CD1c-positive myeloid dendritic cell (primary cell): Measurements from ENCODE around the gene ARPC4.
"Not testable (repeated sequence)": the region's sequence is repeated elsewhere in the genome, so short reads cannot be mapped to it uniquely, and the experiment has no call there.

Experiments used
- DNase-seq: peaks from one replicate; pipeline ENCODE4 v3.0.0-alpha.2; 2016; ENCODE audit errors: extremely low spot score

Gene ARPC4

GRCh38 chr3:9820946-9821345 is 28.1 kb downstream of the ARPC4 start:
- DNase-seq, result no peak

- no peak for DNase-seq
Observed at GRCh38 chr3:9825451-9826040, 32.7 kb downstream of the ARPC4 start.

GRCh38 chr3:9826815-9827573 is 34.1 kb downstream of the ARPC4 start:
- peak; percentile 39 for DNase-seq

GRCh38 chr3:9828801-9829755 is 36.2 kb downstream of the ARPC4 start:
- DNase-seq, result no peak

- no peak for DNase-seq
Observed at GRCh38 chr3:9831253-9831652, 38.4 kb downstream of the ARPC4 start.

GRCh38 chr3:9833078-9833477 is 40.2 kb downstream of the ARPC4 start:
- no peak for DNase-seq

GRCh38 chr3:9834520-9835380 is 41.9 kb downstream of the ARPC4 start:
- DNase-seq, result no peak

GRCh38 chr3:9837701-9838582 is 45.1 kb downstream of the ARPC4 start:
- DNase-seq, result no peak

GRCh38 chr3:9838856-9839255 is 46.0 kb downstream of the ARPC4 start:
- no peak for DNase-seq

GRCh38 chr3:9841015-9841414 is 48.1 kb downstream of the ARPC4 start:
- no peak for DNase-seq

- DNase-seq, result peak; percentile 98
Observed at GRCh38 chr3:9843715-9844438, 51.0 kb downstream of the ARPC4 start, which contains the start of gene RPUSD3. Gene RPUSD3 (minus strand): TSS chr3:9844008. CDS start chr3:9843990, 18 bp downstream.

- DNase-seq, result no peak
Observed at GRCh38 chr3:9846231-9846630, 53.3 kb downstream of the ARPC4 start.

- no peak for DNase-seq
Observed at GRCh38 chr3:9846931-9847488, 54.1 kb downstream of the ARPC4 start.

- DNase-seq, result not testable (repeated sequence)
Observed at GRCh38 chr3:9847870-9848269, 55.0 kb downstream of the ARPC4 start.

GRCh38 chr3:9848860-9849259 is 56.0 kb downstream of the ARPC4 start:
- peak; percentile 46 for DNase-seq

GRCh38 chr3:9851383-9851782 is 58.5 kb downstream of the ARPC4 start:
- DNase-seq, result not testable (repeated sequence)

GRCh38 chr3:9851926-9852325 is 59.0 kb downstream of the ARPC4 start:
- DNase-seq, result not testable (repeated sequence)

- no peak for DNase-seq
Observed at GRCh38 chr3:9852528-9852927, 59.6 kb downstream of the ARPC4 start.

- DNase-seq, result not testable (repeated sequence)
Observed at GRCh38 chr3:9854291-9854940, 61.5 kb downstream of the ARPC4 start.
